GM19324 (cell line): ENCODE data around the gene OR51D1.

Source experiments
- ATAC-seq: cut with Tn5 transposase; IDR thresholded peaks from one replicate; pipeline ENCODE4 v1.9.1; 2021; ENCODE audit warnings: mild to moderate bottlenecking, moderate library complexity; ENCODE audit not compliant: unreplicated experiment, low FRiP score

OR51D1 gene, protein sequence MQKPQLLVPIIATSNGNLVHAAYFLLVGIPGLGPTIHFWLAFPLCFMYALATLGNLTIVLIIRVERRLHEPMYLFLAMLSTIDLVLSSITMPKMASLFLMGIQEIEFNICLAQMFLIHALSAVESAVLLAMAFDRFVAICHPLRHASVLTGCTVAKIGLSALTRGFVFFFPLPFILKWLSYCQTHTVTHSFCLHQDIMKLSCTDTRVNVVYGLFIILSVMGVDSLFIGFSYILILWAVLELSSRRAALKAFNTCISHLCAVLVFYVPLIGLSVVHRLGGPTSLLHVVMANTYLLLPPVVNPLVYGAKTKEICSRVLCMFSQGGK

DNA sequence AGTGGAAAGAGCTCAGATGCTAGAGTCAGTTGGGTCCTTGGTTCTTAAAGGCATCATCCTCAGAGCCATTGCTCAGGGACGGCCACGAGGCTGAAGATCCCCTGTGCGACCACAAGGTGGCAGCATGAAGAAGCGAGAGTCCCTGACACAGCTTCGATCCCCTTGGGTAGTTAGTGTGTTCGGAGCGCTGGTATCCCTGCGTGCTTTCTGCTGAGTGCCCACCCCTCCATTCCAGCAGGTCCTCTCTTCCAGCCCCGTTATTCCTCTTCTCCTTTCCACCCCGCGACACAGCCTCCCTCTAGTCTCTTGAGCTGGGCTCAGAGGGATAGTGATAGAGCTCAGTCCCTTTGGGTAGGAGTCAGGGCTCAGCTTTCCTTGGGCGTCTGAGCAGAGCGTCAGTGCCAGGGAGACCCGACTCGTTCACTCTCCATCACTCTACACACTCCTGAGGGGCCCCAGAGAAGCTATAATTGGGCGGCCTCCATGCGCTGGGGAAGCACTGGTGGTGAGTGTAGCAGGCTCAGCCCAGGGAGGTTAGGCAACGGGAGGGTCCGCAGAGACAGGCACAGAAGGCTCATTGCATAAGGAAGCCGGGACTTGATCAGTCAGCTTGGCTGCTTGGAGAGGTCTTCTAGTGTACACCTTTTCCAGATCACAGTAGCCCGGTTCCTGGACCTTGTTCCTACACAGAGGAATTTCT is at the start of gene OR51D1:
OR51D1 (plus strand) TSS at position 516 of the 700 bp plus-strand sequence. CDS start 2,314 bp downstream, outside the sequence.
- peak; percentile 88 for ATAC-seq

- no peak for ATAC-seq
Measured at GRCh38 chr11:4589017-4589416, 48.3 kb upstream of the OR51D1 start.

DNA sequence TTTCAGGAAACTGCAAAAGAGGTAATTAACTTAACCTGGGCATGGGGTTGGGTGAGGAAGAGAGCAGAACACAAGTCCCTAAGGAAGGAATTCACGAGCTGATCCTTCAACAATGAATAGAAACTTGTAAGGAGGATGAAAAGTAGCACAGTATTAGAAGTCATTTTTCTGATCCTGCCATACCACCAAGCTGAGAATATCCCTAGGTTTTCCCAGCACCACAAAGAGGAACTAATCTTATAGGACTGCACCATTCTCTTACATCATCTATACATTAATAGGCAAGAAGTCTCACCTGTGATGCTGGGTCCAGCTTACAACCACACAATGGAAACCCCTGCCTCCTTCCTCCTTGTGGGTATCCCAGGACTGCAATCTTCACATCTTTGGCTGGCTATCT is 43.5 kb upstream of the OR51D1 start, which contains the start of gene OR52I1:
OR52I1 (plus strand) TSS at position 301 of the 400 bp plus-strand sequence; CDS start at position 301, 0 bp downstream.
- ATAC-seq, result no peak

GRCh38 chr11:4605057-4605456 is 32.2 kb upstream of the OR51D1 start:
- no peak for ATAC-seq

DNA sequence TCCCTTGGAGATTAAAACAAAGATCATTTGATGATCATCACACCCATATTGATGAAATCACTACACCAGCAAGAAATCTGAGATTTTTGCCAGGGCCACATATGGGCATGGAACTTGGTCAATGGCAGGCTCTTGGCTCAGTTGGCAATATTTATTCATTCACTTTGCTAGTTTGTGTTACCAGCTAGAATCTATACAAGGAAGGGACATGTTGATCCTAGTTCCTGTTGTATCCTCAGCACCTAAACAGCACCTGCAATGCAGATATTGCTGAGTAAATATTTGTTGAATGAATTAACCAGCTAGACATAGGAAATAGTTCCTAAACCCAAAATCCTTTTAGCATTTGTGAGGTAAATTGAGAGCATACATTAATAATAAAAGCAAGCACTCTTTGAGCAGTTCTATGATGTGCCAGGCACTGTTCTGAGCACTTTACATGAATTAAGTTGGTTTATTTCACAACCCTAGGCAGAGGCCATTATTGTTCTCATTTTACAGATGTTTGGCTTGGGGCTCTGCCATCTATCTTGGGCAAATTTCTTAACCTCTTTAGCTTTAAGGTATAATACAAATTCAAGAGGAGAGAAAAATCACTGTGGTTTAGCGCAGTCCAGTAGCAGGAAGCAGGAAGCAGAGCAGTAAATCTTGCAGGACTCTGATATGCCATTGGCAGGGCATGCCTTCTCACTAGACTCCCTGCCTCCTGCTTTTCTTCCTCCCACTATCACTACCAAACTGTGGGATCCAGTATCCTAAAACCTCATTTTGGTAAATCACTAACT is 30.9 kb upstream of the OR51D1 start:
- no peak for ATAC-seq

- ATAC-seq, result no peak
Measured at GRCh38 chr11:4607096-4607495, 30.2 kb upstream of the OR51D1 start.

- ATAC-seq, result peak; percentile 100
Measured at GRCh38 chr11:4607781-4608666, 29.3 kb upstream of the OR51D1 start, which contains the start of gene TRIM68. TRIM68 (minus strand) TSS chr11:4608231; CDS start chr11:4605504, 2,727 bp downstream.

DNA sequence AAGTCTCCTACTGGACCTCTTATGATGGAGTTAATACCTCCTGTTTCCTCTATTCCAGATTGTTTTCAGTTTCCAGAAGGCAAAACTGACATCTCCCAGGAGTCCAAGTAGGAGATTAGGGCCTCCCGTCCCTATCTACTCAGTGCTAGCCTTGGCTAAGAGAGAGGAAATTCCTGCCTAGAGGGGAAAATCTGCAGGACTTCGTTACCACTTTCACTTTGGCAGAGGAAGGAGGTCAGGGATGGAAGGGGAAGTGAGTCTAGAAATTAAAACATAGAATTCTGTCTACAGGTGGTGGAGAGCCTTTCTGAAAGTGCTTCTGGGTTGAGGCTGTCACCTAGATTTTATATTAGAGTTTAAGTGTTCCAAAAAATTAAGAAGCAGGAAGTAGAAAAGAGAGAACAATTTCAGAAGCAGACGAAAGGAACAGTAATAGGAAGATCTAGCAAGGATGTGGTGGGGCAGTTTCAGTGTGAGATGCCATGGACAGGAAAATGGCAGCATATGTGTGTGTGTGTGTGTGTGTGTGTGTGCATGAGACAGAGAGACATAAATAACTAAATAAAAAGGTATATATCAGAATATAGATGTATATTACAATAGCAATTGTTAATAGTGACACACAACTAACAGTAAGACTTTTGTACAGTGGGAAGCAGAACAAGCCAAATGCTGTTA is 26.9 kb upstream of the OR51D1 start:
- no peak for ATAC-seq

DNA sequence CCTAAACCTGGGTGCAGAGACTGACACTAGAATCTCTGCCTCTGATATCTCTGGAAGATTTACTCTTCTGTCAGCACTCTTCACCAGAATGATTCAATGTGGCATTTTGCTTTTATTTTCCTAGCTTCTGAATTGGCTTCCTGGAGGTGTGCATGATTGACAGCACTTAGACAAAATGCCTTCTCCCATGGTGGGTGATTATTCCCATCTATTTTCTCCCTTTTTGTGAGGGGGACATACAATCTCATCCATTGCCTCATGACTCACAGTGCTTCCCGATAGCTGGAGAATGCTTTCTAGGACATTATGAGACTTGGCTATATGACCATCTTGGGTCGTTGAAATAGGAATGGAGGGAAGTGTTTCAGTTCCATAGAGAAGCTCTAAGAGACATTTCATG is 25.3 kb upstream of the OR51D1 start:
- no peak for ATAC-seq

DNA sequence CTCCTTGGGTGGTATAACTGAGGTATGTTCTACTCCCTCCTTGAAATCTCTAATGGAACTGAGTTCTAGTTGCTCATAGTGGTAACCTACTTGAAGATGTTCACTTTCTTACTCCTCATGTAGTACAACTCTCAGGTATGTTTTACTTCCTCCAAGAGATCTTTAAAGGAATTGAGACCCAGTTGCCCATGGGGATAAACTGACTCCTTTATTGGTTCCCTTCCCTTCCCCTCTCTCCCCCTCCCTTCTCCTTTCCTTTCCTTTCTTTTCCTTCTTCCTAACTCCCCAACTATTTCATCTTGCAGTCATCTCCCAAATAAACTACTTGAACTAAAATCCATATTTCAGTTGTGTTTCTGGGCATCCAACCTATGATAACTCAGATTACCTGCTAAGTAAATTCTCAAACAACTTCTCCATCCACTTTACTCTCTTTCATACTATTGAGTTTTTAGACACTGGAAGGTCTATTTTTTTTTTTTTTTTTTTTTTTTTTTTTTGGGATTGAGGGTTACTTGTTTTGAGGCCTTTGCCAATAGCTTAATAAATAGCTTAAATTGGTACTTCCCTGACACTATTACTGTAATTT is 21.3 kb upstream of the OR51D1 start:
- ATAC-seq, result no peak

DNA sequence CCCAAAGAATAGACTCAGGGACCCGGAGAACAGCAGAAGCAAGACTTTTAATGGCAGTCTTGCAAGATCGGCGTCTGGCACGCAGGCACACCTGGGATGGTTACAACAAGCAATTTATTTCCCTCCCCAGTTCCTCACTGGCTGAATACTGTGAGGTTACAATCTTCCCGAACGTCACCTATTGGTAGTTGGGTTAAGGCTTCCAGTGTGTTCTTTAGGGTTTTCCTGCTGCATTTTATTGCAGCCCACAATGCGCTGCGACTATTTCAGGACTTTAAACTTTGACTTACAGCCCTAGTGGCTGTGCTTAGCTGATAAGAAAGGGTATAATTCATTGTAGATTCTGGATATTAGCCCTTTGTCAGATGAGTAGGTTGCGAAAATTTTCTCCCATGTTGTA is 17.8 kb upstream of the OR51D1 start:
- no peak for ATAC-seq

DNA sequence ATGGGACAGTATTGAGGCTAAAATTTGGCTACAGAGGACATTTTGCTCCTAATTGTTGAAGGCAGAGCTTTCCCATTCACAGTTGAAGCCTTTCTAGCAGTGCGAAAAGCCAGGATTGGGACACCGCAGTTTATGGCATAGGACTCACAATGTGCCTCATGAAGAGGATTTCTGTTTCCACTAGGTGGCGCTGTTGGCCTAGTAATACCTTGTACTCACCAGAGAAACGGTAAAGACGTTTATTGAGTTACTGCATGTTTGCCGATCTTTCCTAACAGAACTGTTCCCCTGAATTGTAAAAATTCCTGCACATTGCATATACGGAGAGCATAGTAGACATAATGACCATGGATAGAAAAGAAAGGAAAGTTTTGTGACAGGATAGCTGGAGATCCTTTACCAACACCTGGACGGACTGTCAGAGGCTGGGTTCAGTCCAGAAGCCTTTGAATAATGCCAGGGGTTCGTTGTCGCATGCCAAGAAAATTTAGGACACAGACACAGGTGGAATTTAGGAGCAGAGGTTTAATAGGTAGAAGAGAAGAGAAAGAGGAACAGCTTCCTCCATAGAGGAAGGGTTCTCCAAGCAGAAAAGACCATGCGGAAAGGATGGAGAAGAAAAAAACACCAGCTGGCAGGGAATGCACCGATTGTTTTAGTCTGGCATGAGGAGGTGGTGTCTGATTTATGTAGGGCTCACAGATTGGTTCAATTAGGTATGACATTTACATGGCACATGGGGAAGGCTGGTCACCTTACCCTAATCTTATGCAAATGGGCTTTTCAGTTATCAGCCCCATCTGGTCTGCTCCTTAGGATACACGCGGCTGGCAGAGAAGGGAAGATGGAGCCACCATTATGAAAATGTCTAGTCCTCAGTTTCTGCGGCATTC is 10.8 kb upstream of the OR51D1 start:
- ATAC-seq, result no peak

DNA sequence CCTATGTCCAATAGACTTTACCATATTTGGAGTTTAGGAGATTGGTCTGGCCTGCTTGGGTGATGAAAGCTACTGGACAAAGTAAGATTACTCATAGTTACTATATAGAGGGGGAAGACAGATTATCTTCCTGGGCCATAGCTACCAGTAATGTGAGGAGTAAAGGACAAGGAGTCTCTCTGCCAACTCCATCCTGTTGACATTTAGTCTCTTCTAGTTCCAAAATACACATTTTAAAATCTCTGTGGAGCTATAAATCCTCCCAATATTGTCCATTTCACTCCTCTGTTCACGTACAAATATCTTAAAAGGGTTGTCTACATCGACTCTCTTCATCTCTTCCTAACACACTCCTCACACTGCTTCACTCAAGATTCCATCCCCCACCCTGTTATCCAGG is 1.1 kb upstream of the OR51D1 start:
- ATAC-seq, result no peak

DNA sequence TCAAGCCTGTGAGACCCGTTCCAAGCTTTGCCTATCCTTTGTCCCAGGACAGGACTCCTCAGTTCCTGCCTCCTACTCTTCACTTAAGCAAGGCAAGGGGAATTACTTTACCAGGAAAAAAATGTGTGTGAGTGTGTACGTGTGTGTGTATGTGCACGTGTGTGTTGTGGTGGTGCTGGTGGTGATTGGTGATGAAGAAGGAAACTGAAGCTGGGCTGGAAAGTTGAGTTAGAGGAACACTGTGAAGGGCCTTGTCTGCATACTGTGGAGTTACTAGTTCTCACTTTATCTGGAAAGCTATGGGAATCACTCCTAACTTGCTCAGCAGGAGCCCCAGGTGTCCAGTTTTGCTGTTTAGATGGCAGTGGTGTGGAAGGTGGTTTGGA is 378 bp downstream of the OR51D1 start:
- ATAC-seq, result no peak

DNA sequence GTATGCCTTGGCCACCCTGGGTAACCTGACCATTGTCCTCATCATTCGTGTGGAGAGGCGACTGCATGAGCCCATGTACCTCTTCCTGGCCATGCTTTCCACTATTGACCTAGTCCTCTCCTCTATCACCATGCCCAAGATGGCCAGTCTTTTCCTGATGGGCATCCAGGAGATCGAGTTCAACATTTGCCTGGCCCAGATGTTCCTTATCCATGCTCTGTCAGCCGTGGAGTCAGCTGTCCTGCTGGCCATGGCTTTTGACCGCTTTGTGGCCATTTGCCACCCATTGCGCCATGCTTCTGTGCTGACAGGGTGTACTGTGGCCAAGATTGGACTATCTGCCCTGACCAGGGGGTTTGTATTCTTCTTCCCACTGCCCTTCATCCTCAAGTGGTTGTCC is 2.7 kb downstream of the OR51D1 start:
- no peak for ATAC-seq

- no peak for ATAC-seq
Measured at GRCh38 chr11:4641501-4641900, 4.2 kb downstream of the OR51D1 start.

GRCh38 chr11:4642043-4642442 is 4.8 kb downstream of the OR51D1 start:
- ATAC-seq, result no peak

- no peak for ATAC-seq
Measured at GRCh38 chr11:4643076-4643475, 5.8 kb downstream of the OR51D1 start.
